IPS DF 4.7 (cell line): ENCODE data around the gene ZNF277.
"Not testable (repeated sequence)": the region's sequence is repeated elsewhere in the genome, so short reads cannot be mapped to it uniquely, and the experiment has no call there.

Source experiments
- DNase-seq: peaks from one replicate; pipeline ENCODE4 v3.0.0-alpha.2; 2013; ENCODE audit warnings: low spot score; ENCODE audit errors: extremely low read depth

The ZNF277 gene

DNA sequence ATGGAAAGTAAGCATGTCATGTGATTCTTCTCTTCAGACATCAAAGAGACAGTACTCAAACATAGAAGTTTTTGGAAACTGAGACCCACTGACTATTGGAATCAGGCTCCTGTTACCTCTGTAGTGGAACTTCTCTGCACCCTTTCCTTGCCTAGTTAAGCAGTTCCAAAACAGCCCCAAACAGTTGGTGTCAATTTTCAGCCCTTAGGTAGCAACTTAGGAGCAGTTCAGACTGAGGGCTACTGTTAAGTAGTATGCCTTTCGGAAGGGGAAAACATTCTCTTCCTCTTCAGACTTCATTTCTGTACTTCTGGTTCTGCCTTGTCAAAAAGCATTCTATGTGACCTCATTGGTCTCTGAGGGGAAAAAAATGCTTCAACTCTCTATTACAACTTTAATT lies 85.7 kb downstream of the ZNF277 start:
- DNase-seq = no peak

DNA sequence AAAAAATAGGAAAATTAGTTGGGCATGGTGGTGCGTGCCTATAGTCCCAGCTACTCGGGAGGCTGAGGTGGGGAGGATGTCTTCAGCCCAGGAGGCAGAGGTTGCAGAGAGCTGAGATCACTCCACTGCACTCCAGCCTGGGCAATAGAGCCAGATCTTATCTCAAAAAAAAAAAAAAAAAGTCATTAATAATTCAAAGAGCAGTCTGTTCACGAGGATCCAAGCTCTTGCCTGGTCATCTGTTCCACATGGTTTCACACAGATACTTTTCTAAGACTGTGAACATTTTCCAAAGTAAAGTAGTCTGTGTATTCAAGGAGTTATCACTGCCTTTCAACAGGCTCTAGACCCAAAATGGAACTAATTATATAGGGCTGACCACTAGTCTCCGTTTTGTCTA lies 86.9 kb downstream of the ZNF277 start:
- no peak for DNase-seq

DNA sequence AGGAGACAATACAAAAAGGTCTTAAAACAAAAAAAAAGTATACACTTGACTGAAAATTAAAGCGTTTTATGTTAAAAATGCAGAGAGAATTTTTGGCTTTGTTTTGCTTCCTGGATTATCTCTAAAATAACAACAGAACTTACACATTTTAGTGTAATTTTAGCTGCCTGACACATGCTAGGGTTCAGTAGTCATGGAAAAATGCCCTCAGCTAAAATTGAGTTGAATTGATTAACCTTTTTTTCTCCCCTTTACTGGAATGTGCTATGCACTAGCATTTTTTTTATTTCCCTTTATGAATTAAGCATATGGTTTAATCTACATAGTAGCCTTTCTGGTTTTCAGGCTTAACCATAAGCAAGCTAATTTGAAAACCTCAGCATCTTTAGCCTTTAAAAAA lies 89.9 kb downstream of the ZNF277 start:
- no peak for DNase-seq

DNA sequence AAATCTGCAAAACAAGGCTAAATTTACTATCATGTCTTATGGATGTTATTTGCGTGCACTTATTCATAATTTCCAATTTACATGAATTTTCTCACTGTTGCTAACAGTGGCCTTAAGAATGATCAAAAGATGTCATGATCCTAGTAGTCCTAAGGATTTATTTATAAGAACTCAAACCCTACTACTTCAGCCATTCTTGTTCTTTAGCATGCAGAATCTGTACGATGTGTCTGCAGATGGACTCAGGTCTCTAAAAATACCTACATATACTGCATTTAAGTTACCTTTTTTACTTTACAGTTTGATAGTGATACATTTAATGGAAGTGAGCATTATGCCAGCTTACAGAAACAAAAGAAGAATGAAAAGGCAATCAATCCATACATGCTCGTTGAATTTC lies 91.2 kb downstream of the ZNF277 start:
- DNase-seq = no peak

DNA sequence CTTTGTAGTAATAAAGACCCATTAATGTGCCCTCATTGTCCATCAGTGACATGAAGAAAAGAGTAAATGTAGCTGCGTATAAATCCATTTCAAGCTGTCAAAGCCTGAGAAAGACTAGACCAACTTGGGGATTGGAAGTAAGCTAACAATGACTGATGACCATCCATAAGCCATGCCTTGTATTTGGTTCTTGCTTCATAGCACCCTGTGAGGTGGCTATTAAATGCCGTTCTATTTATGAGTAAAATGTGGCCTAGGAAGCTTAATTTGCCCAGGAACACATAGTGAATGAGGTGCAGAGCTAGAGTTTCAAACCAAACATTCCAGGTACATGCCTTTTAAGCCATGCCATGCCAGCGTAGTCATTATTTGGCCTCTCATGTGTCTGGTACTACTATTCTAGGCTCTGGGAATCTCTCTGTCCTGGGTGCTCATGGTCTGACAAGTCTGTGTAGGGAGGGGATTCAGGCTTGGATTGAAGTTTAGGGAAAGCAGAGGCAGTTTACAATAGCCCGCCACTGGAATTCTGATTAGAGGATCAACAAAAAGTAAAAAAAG lies 92.1 kb downstream of the ZNF277 start:
- no peak for DNase-seq

DNA sequence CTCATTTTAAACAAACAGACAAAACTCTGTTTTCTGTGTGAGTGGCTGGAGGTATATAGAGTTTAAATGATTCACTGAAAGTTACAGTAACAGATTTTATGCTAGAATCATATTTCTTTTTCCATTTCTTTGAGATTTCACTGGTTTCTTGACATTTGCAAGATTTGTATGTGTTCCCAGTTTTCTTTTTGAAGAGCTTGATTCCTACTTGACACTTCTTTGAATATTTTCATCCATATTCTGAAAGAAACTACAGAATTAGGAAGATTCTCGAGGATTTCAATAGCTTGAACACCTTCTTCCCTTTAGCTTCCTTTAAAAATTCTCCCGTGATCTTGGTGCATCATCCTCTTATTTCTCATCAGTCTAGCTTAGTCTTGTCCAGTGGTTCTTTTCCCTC lies 93.6 kb downstream of the ZNF277 start:
- no peak for DNase-seq

DNA sequence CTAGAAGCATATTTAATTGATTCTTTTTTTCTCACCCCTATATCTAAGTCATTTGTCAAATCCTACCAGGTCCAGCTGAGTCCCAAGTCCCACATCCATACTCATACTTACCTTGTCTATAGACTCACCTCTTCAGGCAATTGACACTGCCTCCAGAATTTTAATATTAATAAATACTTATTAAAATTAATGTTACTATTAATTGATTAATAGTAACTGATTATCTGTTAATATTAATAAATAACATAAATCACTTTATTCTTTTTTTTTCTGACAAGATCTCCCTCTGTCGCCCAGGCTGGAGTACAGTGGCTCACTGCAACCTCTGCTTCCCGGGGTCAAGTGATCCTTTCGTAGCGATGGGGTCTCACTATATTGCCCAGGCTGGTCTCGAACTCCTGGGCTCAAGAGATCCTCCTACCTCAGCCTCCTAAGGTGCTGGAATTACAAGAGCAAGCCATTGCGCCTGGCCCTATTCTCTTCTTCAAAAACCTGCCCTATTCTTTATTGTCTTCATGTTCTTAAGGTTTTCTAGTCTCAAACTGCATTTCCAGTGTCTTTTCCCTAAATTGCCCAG lies 94.4 kb downstream of the ZNF277 start:
- DNase-seq = no peak

DNA sequence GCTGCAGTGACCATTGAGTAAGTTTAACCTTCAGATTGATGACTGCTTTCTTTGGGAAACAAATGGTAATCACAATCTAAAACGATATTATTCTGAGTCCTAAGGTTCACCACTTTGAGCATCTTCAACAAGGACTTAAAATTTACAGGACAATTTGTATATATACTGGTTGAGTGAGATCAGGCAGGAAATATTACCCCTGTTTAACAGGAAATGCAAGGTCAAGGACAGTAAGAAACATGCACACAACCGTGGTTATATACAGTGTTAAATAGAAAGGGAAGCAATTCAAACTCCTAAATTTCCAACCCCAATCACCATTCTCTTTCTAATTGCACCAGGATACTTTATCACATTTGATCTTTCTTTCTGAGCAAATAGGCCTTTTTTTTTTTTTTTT lies 96.1 kb downstream of the ZNF277 start:
- DNase-seq = no peak

DNA sequence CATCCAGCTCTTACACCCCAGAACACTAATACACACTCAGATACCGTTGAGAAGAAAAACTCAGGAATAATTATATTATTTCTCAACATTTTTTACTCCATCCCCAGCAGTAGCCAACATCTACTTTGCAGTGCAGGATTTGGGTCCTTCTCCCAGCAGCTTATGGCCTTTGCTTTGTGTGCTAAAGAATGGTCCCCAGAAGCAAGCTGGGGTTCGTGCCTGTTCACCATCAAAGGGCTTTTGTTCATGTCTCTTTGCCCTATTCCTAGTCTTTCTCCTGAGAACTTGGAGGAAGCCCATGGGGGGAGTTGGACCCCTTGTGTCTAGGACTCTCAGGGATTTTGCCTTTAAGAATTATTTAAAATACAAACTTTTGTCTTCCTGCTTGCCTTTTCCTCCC lies 100.4 kb downstream of the ZNF277 start:
- DNase-seq = no peak

DNA sequence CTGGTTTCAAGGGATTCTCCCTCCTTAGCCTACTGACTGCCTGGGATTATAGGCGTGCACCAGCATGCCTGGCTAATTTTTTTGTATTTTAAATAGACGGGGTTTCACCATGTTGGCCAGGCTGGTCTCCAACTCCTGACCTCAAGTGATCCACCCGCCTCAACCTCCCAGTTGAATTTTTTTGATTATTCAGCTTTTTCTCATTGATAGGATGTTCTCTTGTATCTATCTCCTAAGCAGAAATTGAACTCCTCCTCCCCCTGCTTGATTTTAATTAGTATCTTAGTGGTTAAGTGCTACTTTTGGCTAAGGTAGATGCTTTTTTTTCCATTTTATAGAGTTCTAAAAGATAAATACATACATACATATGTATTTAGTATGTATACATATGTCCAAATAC lies 101.0 kb downstream of the ZNF277 start:
- DNase-seq = no peak

DNA sequence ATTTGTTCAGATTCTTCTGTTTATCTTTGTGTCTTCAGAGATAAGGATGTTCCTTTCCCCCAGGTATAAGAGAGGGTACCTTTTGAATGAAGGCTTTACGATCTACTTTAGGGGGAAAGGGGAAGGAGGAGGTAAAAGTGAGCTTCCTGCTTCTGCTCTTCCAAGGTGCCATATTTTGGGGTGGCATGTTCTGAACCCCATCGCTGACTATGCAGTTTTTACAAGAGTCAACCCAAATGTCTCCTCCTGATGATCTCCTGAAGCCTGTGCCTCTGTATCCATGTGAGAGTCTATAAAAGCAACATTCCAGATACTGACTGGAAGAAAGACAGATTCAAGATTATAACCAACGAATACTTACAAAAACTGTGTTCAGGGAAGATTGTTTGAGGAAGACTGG lies 102.5 kb downstream of the ZNF277 start:
- DNase-seq = no peak

DNA sequence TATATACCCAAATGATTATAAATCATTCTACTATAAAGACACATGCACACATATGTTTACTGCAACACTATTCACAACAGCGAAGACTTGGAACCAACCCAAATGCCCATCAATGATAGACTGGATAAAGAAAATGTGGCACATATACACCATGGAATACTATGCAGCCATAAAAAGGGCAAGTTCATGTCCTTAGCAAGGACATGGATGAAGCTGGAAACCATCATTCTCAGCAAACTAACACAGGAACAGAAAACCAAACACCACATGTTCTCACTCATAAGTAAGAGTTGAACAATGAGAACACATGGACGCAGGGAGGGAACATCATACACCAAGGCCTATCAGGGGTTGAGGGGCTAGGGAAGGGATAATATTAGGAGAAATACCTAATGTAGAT lies 110.3 kb downstream of the ZNF277 start:
- DNase-seq = not testable (repeated sequence)

DNA sequence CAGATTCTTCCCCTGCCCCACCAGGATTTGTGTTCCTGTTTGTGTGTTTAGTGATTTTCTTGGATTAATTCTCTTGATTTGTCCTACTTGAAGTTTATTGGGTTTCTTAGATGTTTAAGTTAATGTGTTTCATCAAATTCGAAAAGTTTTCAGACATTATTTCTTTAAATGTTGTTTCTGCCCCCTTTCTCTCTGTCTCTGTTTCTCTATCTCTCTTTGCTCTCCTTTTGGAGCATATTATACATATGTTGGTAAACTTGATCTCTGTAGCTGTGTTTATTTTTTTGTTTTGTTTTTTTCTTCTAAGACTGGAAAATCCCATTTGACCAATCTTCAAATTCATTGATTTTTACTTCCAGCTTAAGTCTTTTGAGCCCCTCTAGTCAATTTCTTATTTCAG lies 115.6 kb downstream of the ZNF277 start:
- no peak for DNase-seq

DNA sequence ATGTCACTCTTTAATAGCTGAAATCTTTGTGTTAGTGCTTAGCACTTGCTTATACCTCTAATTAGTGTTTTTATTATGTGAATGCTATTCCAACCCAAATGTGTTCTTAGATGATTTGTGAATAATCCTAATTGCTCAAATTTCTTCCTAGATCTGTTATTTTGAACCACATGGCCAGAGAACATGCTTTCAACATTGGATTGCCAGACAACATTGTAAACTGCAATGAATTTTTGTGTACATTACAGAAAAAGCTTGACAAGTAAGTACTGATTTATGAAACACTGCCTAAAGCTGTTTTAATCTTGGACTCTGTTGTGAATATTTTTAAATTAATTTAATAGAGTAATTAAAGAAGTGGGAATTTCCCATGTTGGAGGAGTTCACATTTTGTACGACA lies 121.1 kb downstream of the ZNF277 start:
- no peak for DNase-seq

DNA sequence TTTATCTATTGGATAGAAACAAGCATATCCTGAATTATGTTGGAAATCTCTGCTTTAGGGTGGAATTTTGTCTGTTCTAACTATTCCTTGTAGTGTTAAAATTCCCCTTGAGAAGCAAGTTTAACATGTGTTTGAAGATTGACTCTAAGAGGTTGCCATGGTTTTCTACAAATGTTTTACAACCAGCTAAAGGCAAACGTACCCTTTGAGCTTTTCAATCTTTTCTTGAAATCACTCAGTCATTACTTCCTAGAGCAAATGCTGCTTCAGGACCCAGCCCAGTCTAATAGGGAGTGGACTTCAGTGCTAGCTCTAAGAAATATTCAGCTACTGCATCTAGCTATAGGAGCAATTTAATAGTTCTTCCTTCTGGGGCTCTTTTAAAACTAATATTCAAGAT lies 125.0 kb downstream of the ZNF277 start:
- DNase-seq = no peak

DNA sequence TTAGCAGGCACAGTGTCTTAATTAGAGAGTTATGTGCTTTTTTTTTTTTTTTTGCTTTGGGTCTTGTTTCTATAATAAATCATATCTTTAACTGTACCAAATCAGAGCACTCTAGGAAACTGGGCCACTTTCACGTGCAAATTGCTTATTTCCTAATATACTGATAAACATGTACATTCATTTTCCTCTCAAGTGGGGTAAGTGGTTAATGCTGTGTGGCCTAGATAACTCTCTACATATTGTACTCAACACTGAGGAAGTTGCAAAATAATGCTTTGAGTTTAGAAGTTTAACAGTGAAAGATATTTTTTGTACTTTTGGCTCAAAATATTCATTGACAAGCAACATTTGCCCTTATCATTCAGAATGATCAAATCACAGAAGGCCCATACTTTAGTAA lies 127.9 kb downstream of the ZNF277 start:
- DNase-seq = no peak

DNA sequence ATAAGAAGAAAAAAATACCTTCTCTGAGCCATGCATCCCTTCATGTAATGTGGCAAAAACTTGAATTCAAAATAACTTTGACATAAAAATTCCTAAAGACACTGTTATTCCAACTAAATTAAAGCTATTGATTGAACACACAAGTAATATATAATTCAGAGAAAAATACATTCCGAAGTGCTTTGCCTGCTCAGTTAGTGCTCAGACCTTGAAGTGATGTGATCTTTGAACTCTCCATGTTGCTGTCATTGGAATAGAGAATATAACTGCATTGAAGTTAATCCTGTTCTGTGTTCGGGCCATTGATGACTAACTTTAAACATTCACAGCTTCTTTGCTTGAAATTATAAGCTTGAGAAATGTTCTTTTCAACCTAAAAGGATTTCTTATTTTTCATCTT lies 129.8 kb downstream of the ZNF277 start:
- DNase-seq = no peak

DNA sequence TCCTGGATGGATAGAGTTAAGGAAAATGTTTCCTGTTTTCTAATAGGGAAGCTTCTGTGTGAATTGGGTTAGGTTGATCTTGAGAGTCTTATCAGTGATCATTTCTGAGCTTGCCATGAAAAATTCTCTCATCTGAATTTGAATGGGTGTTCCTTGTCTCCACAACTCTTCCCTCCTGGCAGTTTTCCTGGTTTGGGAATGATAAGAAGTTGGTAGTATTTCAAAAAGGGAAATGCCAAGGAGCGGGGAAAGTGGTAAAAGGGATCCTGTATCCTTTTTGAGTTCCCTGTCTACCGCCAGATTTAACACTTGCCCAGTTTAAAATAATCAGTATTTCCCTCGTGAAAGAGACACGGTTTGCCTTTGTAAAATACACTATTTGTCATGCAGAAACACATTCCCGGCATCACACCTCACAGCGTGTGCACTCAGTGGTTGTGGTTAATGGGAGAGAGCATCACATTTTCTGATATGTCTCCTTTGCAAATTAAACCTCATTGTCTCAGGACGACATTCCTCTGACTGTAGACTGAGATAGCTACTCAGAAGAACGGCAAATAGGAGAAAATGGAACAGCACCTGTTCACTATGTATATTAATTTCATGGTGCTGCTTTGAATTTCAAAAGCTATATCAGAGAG lies 130.6 kb downstream of the ZNF277 start:
- DNase-seq = no peak

DNA sequence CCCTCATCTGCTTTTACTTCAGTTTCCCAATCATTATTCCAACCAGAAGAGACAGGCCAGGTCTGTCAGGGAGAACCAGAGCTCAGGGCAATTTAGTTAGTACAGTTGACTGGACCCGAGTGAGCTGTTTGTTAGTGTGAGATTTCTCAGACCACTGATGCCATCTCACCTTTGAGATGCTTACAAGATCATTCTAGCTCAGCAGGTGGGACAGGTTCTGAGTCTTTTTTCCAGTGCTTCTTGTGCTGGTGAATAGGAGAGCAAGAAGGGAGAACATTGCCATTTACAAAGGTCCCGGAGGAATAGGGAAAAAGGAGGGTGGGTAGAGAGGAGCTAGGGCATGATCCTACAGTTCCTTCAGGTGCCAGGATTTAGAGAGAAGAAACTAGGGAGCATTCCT lies 131.4 kb downstream of the ZNF277 start:
- DNase-seq = no peak

DNA sequence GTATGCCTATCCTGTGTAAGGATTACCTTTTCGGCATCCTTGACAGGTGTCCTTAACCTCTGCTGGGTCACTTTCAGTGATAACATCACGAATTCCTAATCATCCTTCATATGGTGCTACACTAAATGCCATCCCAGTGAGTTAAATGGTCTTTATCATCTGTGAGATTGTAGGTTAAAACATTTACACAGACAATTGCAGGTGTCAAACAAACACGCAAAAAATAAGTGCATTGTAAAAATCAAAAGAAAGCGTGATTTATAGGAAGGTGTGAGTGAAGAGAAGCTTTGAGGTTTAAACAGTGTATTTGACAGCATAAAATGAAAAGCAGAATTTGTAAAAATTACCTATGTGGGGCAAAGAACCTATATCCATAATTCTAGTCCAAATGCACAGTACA lies 132.3 kb downstream of the ZNF277 start:
- DNase-seq = no peak

DNA sequence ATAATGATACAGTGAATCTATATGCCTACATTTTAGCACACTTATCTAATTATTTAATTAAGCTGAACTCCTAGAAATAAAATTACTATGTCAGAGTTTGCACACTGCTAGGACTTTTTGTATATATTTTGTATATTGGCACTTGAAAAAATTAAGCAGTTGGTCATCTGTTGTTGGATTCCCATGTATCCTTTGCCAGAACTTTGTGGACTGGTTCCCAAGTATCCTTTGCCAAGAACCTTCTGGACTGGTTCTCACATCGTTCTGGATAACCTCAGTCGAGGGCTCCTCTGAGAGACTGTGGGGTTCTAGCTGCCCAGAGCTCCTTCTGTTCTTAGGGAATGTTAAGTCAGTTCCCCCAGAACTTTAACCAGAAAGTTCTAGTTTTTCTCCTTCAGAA lies 135.0 kb downstream of the ZNF277 start:
- DNase-seq = no peak

DNA sequence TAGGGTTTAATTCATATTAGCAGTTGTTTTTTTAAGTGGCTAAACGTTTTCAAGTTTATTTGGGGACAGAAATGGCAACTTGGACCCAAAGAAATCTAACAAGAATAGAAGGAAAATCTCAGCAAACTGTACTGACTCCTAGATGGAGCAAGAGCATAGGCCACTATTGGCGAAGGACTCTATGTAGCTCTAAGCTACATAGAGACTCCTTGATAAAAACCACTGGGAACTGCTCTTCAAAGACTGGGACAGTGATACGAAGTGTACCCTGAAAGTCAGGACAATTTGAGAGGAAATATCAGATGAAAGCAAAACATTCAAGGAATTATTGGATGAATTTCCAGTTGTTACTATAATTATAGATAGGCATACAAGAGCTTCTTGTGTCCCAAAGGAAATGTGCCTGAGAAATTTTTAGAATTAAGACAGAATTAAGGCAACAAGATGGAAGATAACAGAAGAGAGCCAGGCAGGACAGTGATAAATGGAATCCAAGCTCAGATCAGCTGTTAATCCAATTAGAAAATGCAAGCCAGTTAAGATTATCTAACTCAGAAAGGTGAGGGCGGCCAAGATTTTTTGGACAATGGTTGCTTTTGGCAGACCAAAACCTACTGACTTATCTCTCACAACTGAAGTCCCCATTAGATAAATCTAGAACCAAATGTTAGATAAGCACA lies 140.0 kb downstream of the ZNF277 start:
- no peak for DNase-seq

DNA sequence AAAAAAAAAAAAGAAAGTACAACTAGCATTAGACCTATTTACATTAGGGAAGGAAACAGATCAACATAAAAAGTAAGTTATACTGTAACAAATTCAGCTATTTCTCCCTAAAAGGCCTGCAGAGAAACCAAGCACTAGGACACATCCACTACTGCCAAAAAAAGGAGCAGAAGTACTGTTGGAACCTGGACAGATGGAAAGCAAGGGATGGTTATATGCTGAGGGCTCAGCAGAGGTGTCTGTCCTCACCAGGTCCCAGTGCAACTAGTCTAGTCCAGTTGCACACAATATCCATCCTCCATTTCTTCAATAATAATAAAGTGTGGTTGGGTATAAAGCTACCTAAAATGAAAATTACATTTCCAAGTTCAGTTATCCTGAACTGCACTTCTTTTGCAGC lies 140.6 kb downstream of the ZNF277 start:
- no peak for DNase-seq
